ENCODE measurements around the gene PLEKHA1.

Gene PLEKHA1

DNA sequence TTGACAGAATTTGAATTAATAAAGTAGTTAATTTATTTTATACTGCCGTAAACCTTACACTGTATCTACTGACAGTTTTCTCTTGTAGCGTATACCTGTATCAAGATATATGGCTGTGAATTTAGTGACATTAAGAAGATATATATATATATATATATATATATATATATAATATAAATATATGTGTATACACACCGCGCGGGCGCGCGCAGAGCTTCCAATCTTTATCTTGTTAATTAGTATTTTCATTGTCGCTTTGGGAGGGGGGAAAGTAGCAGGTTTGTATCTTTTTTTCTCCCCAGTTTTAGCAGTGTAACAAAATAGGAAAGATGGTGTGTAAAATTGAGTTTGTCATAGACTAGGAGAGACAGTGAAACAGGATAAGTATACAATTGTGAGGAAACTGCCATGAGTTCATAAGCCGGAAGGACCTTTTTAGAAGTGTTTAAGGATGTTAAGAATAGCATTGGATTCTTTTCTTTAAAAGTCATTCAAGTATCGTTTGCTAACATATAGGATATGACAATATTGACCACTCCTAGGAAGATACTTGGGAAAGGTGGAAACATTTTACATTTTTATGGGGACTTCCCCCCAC, 2.0 kb downstream of the PLEKHA1 start:
- TF ChIP-seq GATA3 (IDR thresholded peaks at IDR 0.05; ENCODE audit: low read depth, low read length) (no peak), GATA2 (IDR thresholded peaks at IDR 0.05; ENCODE audit: low read depth, low read length) (no peak)

DNA sequence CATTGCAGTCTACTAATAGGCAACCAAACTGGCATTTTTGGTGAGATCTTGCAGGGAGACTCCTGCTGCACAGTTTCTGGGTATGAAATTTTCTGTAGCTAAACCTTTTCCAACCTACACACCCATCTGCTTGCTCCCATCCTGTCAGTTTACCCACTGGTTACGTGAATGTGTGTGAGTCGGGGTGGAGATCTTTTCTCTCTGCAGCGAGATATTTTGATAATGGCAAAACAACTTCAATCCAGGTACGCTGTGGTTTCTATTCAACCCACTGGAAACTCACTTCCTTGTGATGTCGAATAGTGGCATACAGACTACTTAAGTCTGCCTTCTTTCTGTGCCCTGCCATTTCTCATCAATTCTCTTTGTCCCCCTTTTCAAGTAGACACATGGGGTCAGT, 4.5 kb downstream of the PLEKHA1 start:
- no peak for TF ChIP-seq GATA3 (IDR thresholded peaks at IDR 0.05; ENCODE audit: low read depth, low read length)
- no peak for TF ChIP-seq GATA2 (IDR thresholded peaks at IDR 0.05; ENCODE audit: low read depth, low read length)

DNA sequence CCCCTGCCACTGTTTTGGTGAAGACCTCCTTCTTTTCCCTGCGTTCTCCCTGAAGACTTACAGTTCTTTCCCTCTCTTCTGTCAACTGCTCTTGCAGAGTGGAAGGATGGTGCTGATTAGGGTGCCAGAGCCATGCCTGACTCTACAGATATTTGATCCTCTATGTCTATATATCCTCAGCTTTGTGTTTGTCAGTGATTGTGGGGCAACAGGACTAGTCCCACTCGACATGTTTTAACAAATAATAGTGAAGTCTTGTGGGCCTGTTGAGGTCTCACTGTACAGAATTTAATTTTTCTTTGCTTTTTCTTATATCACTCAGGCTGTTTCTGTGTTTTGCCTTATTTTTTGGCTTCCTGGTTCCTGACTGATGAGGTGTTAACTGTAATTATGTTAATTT, 5.0 kb downstream of the PLEKHA1 start:
- no peak for TF ChIP-seq GATA3 (IDR thresholded peaks at IDR 0.05; ENCODE audit: low read depth, low read length)
- no peak for TF ChIP-seq GATA2 (IDR thresholded peaks at IDR 0.05; ENCODE audit: low read depth, low read length)

DNA sequence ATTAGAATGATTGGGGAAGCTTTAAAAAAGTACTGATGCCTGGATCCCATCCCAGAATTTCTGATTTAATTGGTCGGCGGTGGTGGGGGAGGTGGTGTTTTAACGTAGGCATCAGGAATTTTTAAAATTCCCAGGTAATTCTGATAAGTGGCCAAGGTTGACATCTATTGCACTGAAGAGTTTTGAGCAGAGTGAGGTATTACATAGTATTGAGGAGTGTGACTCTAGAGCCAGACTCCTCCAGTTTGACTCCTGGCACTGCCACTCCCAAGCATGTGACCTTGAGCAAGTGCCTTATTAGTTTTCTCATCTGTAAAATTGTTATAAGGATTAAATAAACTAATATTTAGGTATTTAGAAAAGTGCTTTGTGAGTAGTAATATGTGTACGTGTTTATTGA, 6.2 kb downstream of the PLEKHA1 start:
- no peak for TF ChIP-seq GATA2 (IDR thresholded peaks at IDR 0.05; ENCODE audit: low read depth, low read length)

DNA sequence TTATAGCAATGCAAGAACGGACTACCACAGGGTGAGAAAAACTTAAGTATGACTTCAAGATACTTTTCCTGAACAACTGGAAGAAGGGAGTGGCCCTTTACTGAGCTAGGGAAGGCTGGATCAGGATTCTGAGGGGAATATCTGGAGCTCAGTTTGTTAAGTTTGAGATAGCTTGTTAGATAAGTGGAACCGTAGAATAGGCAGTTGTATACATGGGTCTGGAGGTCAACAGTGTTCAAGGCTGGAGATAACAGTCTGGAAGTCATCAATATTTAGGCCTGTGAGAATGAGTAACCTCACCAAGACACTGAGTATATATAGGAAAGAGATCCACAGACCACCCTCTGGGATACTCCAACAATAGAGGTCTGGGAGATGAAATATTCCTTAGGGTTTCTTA, 7.2 kb downstream of the PLEKHA1 start:
- TF ChIP-seq GATA2 (IDR thresholded peaks at IDR 0.05; ENCODE audit: low read depth, low read length) (no peak), GATA3 (IDR thresholded peaks at IDR 0.05; ENCODE audit: low read depth, low read length) (no peak)

DNA sequence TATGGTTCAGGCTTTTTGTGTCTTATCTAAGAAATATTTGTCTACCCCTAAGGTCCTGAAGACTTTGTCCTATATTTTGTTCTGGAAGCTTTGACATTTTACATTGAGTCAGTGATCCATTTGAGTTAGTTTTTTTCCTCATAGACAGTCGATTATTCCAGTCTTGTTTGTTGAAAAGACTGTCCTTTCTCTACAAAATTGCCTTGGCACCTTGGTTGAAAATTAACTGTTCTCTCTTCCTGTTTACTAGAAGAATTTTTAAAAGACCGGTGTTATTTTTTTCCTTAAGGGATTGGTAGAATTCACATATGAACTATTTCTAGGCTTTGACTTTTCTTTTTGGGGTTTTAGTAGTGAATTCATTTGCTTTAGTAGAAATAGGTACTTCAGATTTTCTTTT, 12.0 kb downstream of the PLEKHA1 start:
- no peak for TF ChIP-seq GATA3 (IDR thresholded peaks at IDR 0.05; ENCODE audit: low read depth, low read length)
- TF ChIP-seq GATA2 (IDR thresholded peaks at IDR 0.05; ENCODE audit: low read depth, low read length), result no peak

DNA sequence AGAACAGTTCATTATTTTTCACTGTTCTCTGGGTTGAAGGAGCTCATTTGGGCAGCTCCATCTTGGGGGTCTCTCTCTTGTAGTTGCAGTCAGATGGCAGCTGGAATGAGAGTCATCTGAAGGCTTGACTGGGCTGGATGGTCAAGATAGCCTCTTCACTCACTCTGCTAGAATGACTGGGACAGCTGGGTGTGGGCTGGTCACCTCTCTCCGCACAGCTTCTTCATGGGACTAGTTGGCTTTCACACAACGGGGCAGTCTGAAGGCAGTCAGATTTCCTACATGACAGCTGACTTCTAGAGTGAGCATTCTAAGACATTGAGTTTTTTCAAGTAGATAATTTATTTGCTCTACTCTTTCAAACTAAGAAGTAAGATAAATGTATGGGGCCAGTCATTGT, 13.1 kb downstream of the PLEKHA1 start:
- TF ChIP-seq GATA3 (IDR thresholded peaks at IDR 0.05; ENCODE audit: low read depth, low read length) (no peak), GATA2 (IDR thresholded peaks at IDR 0.05; ENCODE audit: low read depth, low read length) (no peak)

DNA sequence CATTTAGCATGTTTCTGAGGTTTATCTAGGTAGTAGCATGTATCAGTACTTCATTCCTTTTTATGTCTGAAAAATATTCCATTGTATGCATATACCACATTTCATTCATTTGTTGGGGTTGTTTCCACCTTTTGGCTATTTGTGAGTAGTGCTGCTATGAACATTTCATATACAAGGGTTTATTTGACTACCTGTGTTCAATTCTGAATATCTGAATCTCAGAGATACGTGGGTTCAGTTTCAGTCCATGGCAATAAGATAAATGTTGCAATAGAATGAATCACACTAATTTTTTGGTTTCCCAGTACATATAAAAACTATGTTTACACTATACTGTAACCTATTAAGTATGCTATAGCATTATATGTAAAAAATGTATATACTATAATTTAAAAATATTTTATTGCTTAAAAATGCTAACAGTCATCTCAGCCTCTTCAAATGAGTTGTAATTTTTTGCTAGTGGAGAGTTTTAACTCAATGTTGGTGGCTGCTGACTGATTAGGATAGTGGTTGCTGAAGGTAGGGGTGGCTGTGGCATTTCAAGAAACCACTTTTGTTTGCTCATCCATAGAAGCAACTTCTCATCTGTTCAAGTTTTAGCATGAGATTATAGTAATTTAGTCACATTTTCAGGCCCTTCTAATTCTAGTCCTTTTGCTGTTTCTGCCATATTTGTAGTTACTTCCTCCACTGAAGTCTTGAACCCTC, 13.9 kb downstream of the PLEKHA1 start:
- no peak for TF ChIP-seq GATA2 (IDR thresholded peaks at IDR 0.05; ENCODE audit: low read depth, low read length)
- TF ChIP-seq GATA3 (IDR thresholded peaks at IDR 0.05; ENCODE audit: low read depth, low read length), result no peak

DNA sequence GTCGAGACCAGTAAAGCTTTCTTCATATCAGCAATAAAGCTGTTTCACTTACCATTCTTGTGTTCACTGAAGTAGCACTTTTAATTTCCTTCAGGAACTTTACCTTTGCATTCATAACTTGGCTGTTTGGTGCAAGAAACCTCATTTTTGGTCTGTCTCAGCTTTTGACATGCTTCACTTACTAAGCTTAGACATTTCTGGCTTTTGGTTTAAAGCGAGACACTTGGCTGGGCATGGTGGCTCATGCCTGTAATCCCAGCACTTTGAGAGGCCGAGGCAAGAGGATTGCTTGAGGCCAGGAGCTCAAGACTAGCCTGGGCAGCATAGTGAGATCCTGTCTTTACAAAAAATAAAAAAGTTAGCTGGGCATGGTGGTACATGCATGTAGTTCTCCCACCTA, 15.8 kb downstream of the PLEKHA1 start:
- TF ChIP-seq GATA3 (IDR thresholded peaks at IDR 0.05; ENCODE audit: low read depth, low read length) (no peak), GATA2 (IDR thresholded peaks at IDR 0.05; ENCODE audit: low read depth, low read length) (no peak)

DNA sequence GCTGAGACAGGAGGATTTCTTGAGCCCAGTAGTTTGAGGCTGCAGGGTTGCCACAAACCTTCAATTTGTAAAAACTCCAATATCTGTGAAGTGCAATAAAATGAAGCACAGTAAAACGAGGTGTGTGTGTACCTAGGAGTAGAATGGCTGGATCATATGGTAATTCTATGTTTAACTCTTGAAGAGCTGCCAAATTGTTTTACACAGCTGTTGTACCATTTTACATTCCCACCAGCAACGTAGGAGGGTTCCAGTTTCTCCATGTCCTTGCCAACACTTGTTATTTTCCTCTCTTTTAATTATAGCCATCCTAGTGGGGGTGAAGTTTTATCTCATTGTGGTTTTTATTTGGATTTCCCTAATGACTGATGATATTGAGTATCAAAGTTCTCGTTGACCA, 16.2 kb downstream of the PLEKHA1 start:
- TF ChIP-seq GATA2 (IDR thresholded peaks at IDR 0.05; ENCODE audit: low read depth, low read length) (no peak), GATA3 (IDR thresholded peaks at IDR 0.05; ENCODE audit: low read depth, low read length) (no peak)

DNA sequence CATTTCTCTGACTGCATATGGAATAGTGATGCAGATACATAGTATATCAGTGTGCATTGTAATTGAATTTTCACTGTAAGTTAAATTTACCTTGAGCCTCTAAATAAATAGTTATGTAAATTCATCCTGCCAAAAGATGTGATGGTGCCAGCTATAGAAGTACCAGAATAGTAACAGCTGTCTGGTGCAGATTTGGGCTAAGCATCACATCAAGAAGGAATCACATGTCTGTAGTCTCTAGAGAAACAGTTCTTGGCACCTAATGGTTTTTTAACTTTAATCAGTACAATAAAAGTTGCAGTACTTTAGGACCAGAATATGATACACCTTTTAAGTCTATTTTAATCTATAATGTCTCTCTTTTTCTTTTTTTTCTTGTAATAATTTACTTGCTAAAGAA, 17.4 kb downstream of the PLEKHA1 start:
- TF ChIP-seq GATA2 (IDR thresholded peaks at IDR 0.05; ENCODE audit: low read depth, low read length) (no peak), GATA3 (IDR thresholded peaks at IDR 0.05; ENCODE audit: low read depth, low read length) (no peak)

DNA sequence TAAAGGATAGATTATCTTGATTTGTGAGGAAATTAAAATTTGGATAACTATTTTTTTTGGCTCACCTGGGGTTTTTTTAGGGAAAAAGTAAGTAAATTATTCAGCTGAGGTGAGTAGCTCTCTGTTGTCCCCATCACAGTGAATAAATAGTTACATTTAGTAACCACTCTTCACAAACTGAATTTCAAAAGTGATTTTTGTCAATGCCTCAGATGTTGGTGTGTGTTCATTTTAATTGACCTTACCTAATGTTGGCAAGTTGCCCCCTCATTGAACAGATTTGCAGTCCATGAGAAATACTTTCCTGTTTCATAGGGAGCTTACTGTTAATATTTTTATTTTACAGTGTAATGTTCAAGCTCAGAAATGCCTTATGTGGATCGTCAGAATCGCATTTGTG, 18.3 kb downstream of the PLEKHA1 start:
- TF ChIP-seq GATA3 (IDR thresholded peaks at IDR 0.05; ENCODE audit: low read depth, low read length), result no peak
- no peak for TF ChIP-seq GATA2 (IDR thresholded peaks at IDR 0.05; ENCODE audit: low read depth, low read length)

DNA sequence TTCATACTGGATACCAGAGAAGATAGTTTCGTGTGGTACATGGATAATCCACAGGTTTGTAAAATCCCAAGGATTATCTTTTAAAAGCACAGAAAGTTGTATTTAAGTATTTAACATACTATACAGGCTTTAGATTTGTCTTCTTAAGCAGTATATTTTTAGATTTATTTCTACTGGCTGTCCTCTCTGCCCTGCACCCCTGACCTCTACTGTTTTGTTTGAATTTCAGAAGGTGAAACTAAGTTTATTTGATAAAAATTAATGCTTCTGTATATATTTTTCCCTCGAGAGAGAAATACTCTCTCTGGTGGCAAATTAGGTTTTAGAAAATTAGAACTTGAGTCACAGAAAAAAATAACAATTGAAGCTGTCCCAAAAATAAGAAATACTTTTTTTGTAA, 18.8 kb downstream of the PLEKHA1 start:
- no peak for TF ChIP-seq GATA2 (IDR thresholded peaks at IDR 0.05; ENCODE audit: low read depth, low read length)
- TF ChIP-seq GATA3 (IDR thresholded peaks at IDR 0.05; ENCODE audit: low read depth, low read length), result no peak

DNA sequence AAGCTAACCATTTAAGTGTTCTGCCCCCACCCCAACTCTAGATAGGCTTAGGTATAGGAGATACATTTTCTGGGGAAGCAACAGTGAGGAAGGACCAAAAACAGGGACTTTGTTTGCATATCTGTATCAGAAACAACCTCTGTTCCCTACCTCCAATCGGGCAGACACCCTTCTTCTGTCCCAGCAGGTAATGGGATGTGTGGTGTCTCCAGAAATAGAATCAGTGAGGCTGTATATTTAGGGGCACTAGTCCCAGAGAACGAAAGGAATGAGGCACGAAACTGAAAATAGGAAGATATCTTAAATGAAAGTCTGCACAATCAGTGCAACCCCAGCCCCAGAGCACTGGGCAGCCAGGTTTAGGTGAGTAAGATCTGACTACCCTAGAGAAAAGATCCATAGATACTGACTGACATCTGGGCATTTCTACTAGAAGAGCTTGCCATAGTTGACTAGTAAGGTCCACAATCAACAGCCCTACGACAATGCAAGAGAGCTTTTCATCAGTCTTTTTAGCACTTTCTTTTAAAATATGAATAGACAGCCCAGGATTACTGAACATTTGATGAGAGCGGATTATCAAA, 28.1 kb downstream of the PLEKHA1 start:
- TF ChIP-seq GATA2 (IDR thresholded peaks at IDR 0.05; ENCODE audit: low read depth, low read length) (no peak), GATA3 (IDR thresholded peaks at IDR 0.05; ENCODE audit: low read depth, low read length) (no peak)

DNA sequence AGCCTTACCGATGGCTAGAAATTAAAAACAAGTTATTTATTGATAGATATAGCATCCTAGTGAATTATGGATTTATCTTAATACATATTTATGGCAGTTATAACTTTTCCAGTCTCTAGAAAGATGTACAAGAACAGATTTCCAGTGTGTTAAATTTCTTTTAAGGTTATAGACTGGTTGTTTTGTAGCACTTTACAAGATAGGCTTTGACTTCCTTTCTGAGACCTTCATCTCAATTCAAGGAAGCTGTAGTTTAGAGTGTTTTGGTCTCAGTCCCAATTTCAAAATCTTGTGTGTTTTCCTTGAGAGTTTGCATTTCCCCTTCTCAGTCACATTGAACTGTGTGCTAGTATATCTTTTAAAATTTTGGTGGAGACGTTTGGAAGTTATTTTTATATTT, 30.1 kb downstream of the PLEKHA1 start:
- TF ChIP-seq GATA2 (IDR thresholded peaks at IDR 0.05; ENCODE audit: low read depth, low read length) (no peak), GATA3 (IDR thresholded peaks at IDR 0.05; ENCODE audit: low read depth, low read length) (no peak)
